ENCODE measurements around the gene KRTAP5-6.

KRTAP5-6 gene

GRCh38 chr11:1703146-1703545 lies 6.2 kb downstream of the KRTAP5-6 start:
- DNase-seq: no peak

GRCh38 chr11:1705126-1706052 lies 8.4 kb downstream of the KRTAP5-6 start:
- no peak for DNase-seq

- no peak for DNase-seq
Observed at GRCh38 chr11:1706634-1707400, 9.8 kb downstream of the KRTAP5-6 start.

GRCh38 chr11:1707751-1708150 lies 10.8 kb downstream of the KRTAP5-6 start:
- no peak for DNase-seq

- DNase-seq: no peak
Observed at GRCh38 chr11:1708716-1709115, 11.7 kb downstream of the KRTAP5-6 start.

- no peak for DNase-seq
Observed at GRCh38 chr11:1714908-1715885, 18.2 kb downstream of the KRTAP5-6 start.

- no peak for DNase-seq
Observed at GRCh38 chr11:1717745-1718144, 20.8 kb downstream of the KRTAP5-6 start.

- no peak for DNase-seq
Observed at GRCh38 chr11:1718326-1718725, 21.3 kb downstream of the KRTAP5-6 start.

- no peak for DNase-seq
Observed at GRCh38 chr11:1719781-1720180, 22.8 kb downstream of the KRTAP5-6 start.

GRCh38 chr11:1727096-1727690 lies 30.2 kb downstream of the KRTAP5-6 start:
- DNase-seq: no peak

- DNase-seq: no peak
Observed at GRCh38 chr11:1727861-1728260, 30.9 kb downstream of the KRTAP5-6 start.

GRCh38 chr11:1728301-1728700 lies 31.3 kb downstream of the KRTAP5-6 start:
- DNase-seq: no peak

- no peak for DNase-seq
Observed at GRCh38 chr11:1728931-1729691, 32.1 kb downstream of the KRTAP5-6 start.

GRCh38 chr11:1729692-1730011 lies 32.7 kb downstream of the KRTAP5-6 start:
- DNase-seq: no peak

- no peak for DNase-seq
Observed at GRCh38 chr11:1730059-1730629, 33.1 kb downstream of the KRTAP5-6 start.

GRCh38 chr11:1731451-1732059 lies 34.6 kb downstream of the KRTAP5-6 start:
- no peak for DNase-seq

- no peak for DNase-seq
Observed at GRCh38 chr11:1732418-1733008, 35.5 kb downstream of the KRTAP5-6 start.

GRCh38 chr11:1733009-1733715 lies 36.2 kb downstream of the KRTAP5-6 start:
- no peak for DNase-seq

GRCh38 chr11:1733716-1734640 lies 37.0 kb downstream of the KRTAP5-6 start:
- DNase-seq: no peak
